HG03095 (cell line): ENCODE data around the gene CCT6B.
"Not testable (repeated sequence)": the region's sequence is repeated elsewhere in the genome, so short reads cannot be mapped to it uniquely, and the experiment has no call there.

Experiments
- ATAC-seq: cut with Tn5 transposase; IDR thresholded peaks from one replicate; pipeline ENCODE4 v1.9.1; 2021; ENCODE audit warnings: moderate library complexity; ENCODE audit not compliant: unreplicated experiment

The CCT6B gene

DNA sequence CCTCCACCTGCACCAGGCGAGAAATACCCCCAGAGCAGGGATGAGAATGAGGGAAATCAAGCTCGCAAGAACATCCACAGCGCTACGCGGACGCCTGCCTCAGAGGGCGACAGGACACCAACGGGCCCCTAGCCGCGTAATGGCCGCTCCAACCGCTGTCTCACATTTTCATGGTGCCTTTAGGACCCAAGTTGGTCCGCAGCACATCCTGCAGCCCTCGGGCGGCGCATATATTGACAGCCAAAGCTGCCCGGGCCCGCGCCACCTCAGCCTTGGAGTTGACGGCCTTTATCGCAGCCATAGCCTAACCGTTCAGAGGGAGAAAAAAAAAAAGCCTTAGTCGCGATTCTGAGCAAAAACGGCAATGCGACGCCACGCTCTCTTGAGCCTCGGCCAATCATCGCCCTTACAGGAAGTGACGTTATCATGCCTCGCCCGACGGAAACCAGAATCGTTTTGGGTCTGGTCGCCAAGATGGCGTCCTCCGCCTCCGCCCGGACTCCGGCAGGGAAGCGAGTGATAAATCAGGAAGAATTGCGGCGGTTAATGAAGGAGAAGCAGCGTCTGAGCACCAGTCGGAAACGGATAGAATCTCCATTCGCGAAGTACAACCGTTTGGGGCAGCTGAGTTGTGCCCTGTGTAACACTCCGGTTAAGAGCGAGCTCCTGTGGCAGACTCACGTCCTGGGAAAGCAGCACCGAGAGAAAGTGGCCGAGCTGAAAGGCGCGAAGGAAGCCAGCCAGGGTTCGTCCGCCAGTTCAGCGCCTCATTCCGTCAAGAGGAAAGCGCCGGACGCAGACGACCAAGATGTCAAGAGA, at the start of gene CCT6B, which contains the start of gene ZNF830:
CCT6B (minus strand) TSS at position 368 of the 819 bp plus-strand sequence; CDS start at position 301, 67 bp downstream.
ZNF830 (plus strand) TSS at position 448 of the 819 bp plus-strand sequence; CDS start at position 475, 27 bp downstream.
- ATAC-seq = peak; percentile 87

DNA sequence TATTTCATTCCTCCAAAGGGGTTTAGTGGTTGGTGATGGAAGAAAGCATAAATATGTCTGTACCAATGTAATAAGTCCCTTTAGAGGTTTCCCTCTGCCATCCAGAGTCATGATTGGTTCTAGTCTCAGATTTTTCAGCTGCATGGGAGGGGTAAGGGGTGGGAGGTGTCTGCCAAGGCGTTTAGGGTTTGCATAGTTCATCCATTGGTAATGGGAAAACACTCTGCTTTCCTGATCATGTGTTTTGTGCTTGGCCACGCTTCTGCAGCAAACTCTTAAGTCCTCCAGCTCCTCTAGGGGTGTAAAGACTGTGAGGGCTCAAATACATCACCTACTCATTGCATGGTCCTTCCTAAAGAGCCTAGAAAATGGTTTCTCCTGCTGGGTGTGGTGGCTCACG, 48.8 kb upstream of the CCT6B start:
- ATAC-seq = no peak

GRCh38 chr17:35006961-35007360, 45.7 kb upstream of the CCT6B start:
- no peak for ATAC-seq

DNA sequence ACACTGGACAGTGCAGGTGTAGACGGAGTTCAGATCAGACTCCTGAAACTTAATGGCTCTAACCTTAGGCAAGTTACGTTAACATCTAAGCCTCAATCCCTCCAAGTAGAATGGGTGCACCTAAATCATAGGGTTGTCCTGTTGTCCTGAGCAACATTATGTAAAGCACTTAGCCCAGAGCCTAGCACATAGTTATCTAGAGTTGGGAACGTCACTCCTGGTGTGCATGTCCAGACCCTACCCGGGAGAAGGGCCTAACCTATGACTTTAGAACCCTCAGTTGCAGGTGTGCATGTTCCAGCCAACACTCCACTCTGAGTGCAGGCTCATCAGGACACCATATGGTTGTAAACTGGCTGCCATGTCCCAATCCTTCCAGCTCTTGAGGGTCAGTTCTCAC, 45.1 kb upstream of the CCT6B start:
- ATAC-seq = no peak

- ATAC-seq = no peak
Measured at GRCh38 chr17:35003778-35004177, 42.5 kb upstream of the CCT6B start.

- ATAC-seq = no peak
Measured at GRCh38 chr17:35002876-35003551, 41.8 kb upstream of the CCT6B start.

DNA sequence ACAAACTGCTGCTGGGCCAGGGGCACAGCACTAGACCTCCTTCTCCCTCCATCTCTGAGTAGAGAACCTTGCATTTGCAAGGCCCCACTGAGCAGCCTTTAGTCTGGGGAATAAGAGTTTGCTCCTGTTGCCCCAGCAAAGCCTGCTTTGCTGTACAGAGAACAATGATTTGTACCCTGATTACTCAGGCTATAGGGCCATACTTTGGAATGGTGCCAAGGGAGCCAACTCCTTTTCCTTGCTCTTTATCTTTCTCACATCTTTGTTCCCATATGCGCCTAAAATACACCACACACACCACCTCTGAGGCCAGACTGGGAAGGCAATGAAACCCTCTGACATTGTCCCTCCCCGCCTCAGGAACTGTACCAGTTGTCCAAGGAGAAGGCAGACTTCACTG, 40.3 kb upstream of the CCT6B start:
- no peak for ATAC-seq

- ATAC-seq = not testable (repeated sequence)
Measured at GRCh38 chr17:35000965-35001364, 39.7 kb upstream of the CCT6B start.

DNA sequence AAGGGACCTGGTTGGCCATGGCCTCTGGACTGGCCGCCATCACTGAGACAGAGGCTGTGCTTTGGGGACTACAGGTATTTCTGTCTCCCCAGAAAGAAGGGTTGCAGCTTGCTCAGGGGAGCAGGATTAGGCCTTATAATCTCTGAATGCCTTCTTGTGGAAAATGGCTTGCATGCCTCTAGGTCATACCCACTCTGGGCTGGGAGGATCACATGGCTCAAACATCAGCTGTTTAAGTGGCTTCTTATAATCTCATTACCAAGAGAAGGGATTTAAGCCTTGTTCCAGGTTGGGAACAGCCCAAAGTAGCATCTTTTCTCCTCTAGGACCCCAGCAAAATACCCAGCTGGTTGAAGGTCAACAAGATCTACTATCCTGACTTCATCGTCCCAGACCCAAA, 38.2 kb upstream of the CCT6B start:
- ATAC-seq = no peak

DNA sequence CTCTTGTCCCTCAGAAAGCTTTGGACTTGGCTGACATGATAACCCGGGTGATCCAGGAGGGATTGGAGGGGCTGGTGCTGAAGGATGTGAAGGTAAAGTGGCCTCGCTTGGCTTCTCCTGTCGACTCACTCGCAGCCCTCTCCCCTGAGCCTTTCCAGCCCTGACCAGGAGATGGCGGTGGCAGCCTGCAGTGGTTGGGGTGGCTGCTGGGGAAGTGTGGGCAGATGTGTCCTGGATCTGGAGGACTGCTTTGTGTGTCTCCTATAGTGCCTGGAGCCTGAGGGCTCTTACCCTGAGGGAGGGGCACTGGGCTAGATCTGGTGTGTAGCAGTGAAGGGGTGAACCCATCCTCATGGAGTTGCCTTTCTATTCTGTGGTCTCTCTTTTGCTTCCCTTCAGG, 36.9 kb upstream of the CCT6B start:
- ATAC-seq = peak; percentile 78

DNA sequence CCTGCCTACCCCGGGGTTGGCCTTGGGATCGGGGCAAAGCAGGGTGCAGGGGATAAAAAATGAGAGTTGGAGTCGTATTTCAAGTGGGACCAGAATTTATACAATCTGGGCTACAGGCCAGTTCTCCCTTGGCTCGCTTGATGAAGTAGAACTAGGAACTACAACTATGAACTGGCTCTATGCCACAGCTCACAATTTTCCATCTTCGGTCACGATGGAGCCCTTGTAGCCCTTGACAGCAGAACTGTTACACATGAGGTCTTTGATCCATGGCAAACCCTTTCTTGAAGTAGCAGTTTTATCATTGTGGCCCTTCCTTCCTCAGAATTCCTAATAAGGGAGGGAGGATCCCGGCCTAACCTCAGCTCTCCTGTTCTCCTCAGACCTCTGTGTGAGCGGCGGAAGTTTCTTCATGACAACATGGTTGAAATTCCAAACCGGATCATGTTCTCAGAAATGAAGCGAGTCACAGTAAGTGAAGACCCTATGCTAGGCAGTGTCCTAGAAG, 36.1 kb upstream of the CCT6B start:
- ATAC-seq = no peak

GRCh38 chr17:34996422-34997285, 35.4 kb upstream of the CCT6B start:
- no peak for ATAC-seq

DNA sequence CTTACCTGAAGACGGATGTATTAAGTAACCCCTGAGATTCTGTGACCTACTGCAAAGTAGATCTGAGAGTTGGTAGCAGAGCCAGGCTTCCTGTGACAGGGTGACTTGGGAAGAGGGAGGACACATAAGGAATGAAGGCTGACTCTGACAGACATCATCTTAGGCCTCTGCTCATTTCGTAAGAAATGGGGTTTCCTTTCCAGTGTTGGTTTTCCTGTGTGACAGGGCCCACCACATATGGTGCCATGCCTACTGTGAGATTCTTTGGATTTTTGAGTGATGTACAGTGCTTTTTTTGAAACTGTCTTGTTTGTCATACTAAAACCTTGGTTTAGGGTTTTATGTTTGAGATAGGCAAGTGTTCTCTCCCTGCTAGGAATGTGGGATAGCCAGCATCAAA, 31.8 kb upstream of the CCT6B start:
- ATAC-seq = no peak

- ATAC-seq = no peak
Measured at GRCh38 chr17:34991606-34992005, 30.3 kb upstream of the CCT6B start.

- ATAC-seq = no peak
Measured at GRCh38 chr17:34990921-34991365, 29.7 kb upstream of the CCT6B start.

DNA sequence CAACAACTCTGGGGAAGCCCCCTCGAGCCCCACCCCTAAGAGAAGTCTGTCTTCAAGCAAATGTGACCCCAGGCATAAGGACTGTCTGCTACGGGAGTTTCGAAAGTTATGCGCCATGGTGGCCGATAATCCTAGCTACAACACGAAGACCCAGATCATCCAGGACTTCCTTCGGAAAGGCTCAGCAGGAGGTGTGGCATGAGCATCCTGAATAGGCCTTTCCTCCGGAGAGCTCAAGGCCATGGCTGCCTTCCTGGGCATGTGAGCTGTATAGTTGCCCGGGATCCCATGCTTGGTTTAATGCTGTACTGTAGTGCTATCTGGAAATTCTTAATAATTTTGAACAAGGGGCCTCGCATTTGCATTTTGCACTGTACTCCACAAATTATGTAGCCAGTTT, 28.2 kb upstream of the CCT6B start:
- ATAC-seq = no peak

- ATAC-seq = no peak
Measured at GRCh38 chr17:34988644-34989043, 27.4 kb upstream of the CCT6B start.

DNA sequence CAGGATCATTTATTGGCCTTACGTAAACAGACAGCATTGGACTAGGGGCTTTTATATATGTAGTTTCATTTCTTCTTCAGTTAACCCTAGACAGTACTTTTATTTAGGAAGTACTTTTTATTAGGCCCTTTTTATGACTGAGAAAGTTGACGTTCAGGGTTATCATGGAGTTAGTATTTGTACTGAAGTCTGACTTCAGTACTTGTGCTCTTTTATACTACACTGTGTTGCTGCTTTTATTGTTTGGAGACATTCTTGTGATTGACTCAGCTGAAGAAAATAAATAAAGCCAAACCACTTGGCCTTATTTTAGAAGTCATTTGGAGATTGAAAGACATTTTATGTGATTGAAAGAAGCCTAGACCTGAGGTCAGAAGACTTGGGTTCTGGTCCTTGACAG, 26.0 kb upstream of the CCT6B start:
- ATAC-seq = no peak

GRCh38 chr17:34981538-34982241, 20.4 kb upstream of the CCT6B start:
- no peak for ATAC-seq
